ENCODE measurements around the gene GPI. TPM values are rescaled to one million over a fixed set of nuclear protein-coding genes. Genes with fewer than 3 reads are reported as not detected.

GPI gene
- total and polyA plus RNA-seq, 2 of the 13 experiments (the other 11 are each of a cell fraction or from before 2014, with no cell fraction given): 147 to 167 TPM

- Histone ChIP-seq H4K20me1 (ENCODE audit: insufficient read depth, low read length) (peaks cover 19% of the 10 kb centered on the region), H3K4me3 (replicated peaks in 1 of 3; ENCODE audit: insufficient read depth in 1 of 3, low read depth in 2 of 3, low read length in 3 of 3) (peak overlapping the region; percentile 87 to 95 (median 89)), H3K4me1 (ENCODE audit: insufficient read depth, low read length) (peaks cover 87% of the 10 kb centered on the region), H3K27me3 (ENCODE audit: control insufficient read depth in 1 of 2, insufficient read depth in 2 of 2, low read length in 2 of 2) (no peaks in the 10 kb centered on the region), H3K9me3 (ENCODE audit: low read length) (no peaks in the 10 kb centered on the region), H2AFZ (ENCODE audit: low read length) (no peak overlapping the region), H3K27ac (ENCODE audit: extremely low read length, insufficient read depth, low read length) (peak overlapping the region; percentile 56), H3K79me2 (ENCODE audit: insufficient read depth, low read length) (peaks cover 38% of the 10 kb centered on the region), H3K4me2 (ENCODE audit: low read depth, low read length) (peak overlapping the region; percentile 87), H3K36me3 (replicated peaks in 1 of 2; ENCODE audit: control insufficient read depth in 1 of 2, insufficient read depth in 2 of 2, low read length in 2 of 2) (peaks cover 12 to 31% of the 10 kb centered on the region in 2 experiments), H3K9ac (ENCODE audit: insufficient read depth, low read depth, low read length) (peak overlapping the region; percentile 60)
- ChIA-PET POLR2A (interaction anchor here (1.8 kb wide), 1 partner anchor 17 kb away, joined by 4 read pairs; no protein-coding TSS in a partner anchor), CTCF (ENCODE audit: low intra/inter-chr PET ratio, low total read pairs) (no interaction called here)
- DNase-seq (ENCODE audit: low spot score) (no peak), ATAC-seq (no peak), FAIRE-seq (no peak)
- in situ Hi-C loops (cut with HindIII; ENCODE audit: extremely low pct_ligation_motif_present, low pct_unique_long_range_greater_than_20kb) (no loop called here), intact Hi-C loops (cut with micrococcal nuclease; ENCODE audit: unreplicated experiment) (no loop called here)
- no TSS peak for BruUV-seq (replicated peaks)
- WGBS (ENCODE audit: low lambda C conversion rate): 33% methylated on average over 11 of the region's 11 CpGs
- TF ChIP-seq FOXO1 (CRISPR knock-in tag; IDR thresholded peaks at IDR 0.05): 0 out of 2 replicates have a peak, but pooled peaks have one; percentile 11
- TF ChIP-seq HNF1A (IDR thresholded peaks at IDR 0.05; ENCODE audit: low read depth): no peak
- no peak for TF ChIP-seq HNF1A (CRISPR knock-in tag; IDR thresholded peaks at IDR 0.05; ENCODE audit: borderline replicate concordance)
- TF ChIP-seq TGIF2 (CRISPR knock-in tag; IDR thresholded peaks at IDR 0.05): 0 out of 2 replicates have a peak, but pooled peaks have one; percentile 6
- TF ChIP-seq ZBED4 (CRISPR knock-in tag; IDR thresholded peaks at IDR 0.05; ENCODE audit: borderline replicate concordance): 0 out of 2 replicates have a peak, but pooled peaks have one; percentile 3
- no peak for TF ChIP-seq SOX13 (IDR thresholded peaks at IDR 0.05)
- peak in 1 of 2 experiments; percentile 5; a peak in 1 of 4 replicates for TF ChIP-seq SOX13 (CRISPR knock-in tag; conservative IDR thresholded peaks at IDR 0.05 in 1 of 2, IDR thresholded peaks at IDR 0.05 in 1 of 2)
Observed at GRCh38 chr19:34364462-34364829, 550 bp upstream of the GPI start.
